HG02763 (cell line): ENCODE data around the gene TMX1.

Experiments used
- ATAC-seq: cut with Tn5 transposase; IDR thresholded peaks from one replicate; pipeline ENCODE4 v1.9.1; 2021; ENCODE audit warnings: mild to moderate bottlenecking, moderate library complexity; ENCODE audit not compliant: unreplicated experiment

The TMX1 gene

GRCh38 chr14:51242545-51243490, 2.8 kb downstream of the TMX1 start:
- ATAC-seq = no peak

- no peak for ATAC-seq
These were observed 4.5 kb downstream of the TMX1 start for GRCh38 chr14:51244591-51244990.

- ATAC-seq = no peak
These were observed 6.0 kb downstream of the TMX1 start for GRCh38 chr14:51246032-51246431.

- peak; percentile 65 for ATAC-seq
These were observed 8.3 kb downstream of the TMX1 start for GRCh38 chr14:51248016-51248987.

GRCh38 chr14:51251486-51251885, 11.4 kb downstream of the TMX1 start:
- no peak for ATAC-seq

GRCh38 chr14:51253880-51254279, 13.8 kb downstream of the TMX1 start:
- ATAC-seq = no peak

GRCh38 chr14:51258280-51258679, 18.2 kb downstream of the TMX1 start:
- ATAC-seq = no peak

GRCh38 chr14:51258788-51259187, 18.7 kb downstream of the TMX1 start:
- ATAC-seq = no peak

GRCh38 chr14:51260225-51260624, 20.2 kb downstream of the TMX1 start:
- ATAC-seq = no peak

GRCh38 chr14:51261151-51261550, 21.1 kb downstream of the TMX1 start:
- no peak for ATAC-seq

- no peak for ATAC-seq
These were observed 22.8 kb downstream of the TMX1 start for GRCh38 chr14:51262868-51263267.

- ATAC-seq = no peak
These were observed 29.6 kb downstream of the TMX1 start for GRCh38 chr14:51269634-51270033.

- ATAC-seq = no peak
These were observed 36.6 kb downstream of the TMX1 start for GRCh38 chr14:51276605-51277004.

GRCh38 chr14:51277753-51278415, 37.8 kb downstream of the TMX1 start:
- ATAC-seq = no peak

GRCh38 chr14:51282517-51282916, 42.5 kb downstream of the TMX1 start:
- ATAC-seq = no peak

GRCh38 chr14:51283402-51284085, 43.5 kb downstream of the TMX1 start:
- ATAC-seq = no peak

- no peak for ATAC-seq
These were observed 44.2 kb downstream of the TMX1 start for GRCh38 chr14:51284241-51284640.

- peak; percentile 71 for ATAC-seq
These were observed 45.1 kb downstream of the TMX1 start for GRCh38 chr14:51285120-51285519.

- ATAC-seq = no peak
These were observed 49.1 kb downstream of the TMX1 start for GRCh38 chr14:51289169-51289568.

- ATAC-seq = no peak
These were observed 50.1 kb downstream of the TMX1 start for GRCh38 chr14:51290132-51290531.
